ENCODE measurements around the gene CD59.

Gene CD59, protein sequence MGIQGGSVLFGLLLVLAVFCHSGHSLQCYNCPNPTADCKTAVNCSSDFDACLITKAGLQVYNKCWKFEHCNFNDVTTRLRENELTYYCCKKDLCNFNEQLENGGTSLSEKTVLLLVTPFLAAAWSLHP

DNA sequence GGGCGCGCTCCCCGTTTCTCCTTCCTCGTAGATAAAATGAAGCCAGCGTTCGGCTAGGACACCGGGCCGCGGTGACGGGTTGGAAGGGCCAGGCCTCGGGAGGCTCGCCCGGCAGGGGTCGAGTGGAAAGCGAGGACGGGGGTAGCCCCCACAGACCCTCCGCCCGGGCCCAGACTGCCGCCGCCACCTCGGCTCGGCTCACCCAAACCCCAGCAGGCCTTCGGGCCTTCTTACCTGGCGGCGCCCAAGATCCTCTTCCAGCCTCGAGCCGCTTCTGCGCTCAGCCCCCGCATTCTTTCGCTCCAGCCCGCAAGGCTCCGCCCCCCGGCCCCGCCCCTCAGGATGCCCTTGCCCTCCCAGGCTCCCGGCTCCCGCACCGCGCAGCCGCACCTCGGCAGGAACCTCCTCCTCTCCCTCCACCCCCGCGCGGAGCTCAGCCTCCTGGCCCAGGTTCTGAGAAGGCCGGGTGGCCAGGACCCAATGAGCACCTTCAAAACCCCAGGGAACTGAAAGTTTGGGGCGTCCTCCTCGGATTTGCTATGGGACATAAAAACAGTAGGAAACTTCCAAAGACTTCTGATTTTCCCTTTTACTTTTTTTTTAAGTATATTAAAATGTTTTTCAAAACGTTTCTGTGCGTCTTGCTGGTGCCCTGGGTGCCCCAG lies at the start of gene CD59:
Gene CD59, minus strand, starts transcription at position 276 of the 665 bp plus-strand sequence. CDS start 13,978 bp downstream, outside the sequence.
- DNase-seq, result peak; percentile 93 to 96
- TF ChIP-seq GATA1 (IDR thresholded peaks at IDR 0.05; ENCODE audit: low read depth, low read length) (no peak), POLR2A (IDR thresholded peaks at IDR 0.05; ENCODE audit: low read length) (peak; percentile 88)

DNA sequence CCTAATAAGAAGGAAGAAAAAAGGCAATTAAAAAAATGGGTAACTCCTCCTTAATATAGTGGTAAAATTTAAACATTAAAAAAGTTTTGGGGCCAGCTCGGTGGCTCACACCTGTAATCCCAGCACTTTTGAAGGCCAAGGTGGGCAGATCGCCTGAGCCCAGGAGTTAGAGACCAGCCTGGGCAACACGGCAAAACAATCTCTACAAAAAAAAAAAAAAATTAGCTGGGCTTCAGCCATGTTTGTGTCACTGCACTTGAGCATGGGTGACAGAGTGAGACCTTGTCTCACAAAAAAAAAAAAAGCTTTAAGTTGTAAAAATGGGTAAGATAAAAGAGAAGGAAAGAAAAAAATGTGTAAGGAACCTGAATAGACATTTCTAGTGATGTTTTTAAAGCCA lies 49.4 kb upstream of the CD59 start:
- TF ChIP-seq GATA1 (IDR thresholded peaks at IDR 0.05; ENCODE audit: low read depth, low read length), result no peak
- no peak for TF ChIP-seq POLR2A (IDR thresholded peaks at IDR 0.05; ENCODE audit: low read length)
- DNase-seq, result no peak

DNA sequence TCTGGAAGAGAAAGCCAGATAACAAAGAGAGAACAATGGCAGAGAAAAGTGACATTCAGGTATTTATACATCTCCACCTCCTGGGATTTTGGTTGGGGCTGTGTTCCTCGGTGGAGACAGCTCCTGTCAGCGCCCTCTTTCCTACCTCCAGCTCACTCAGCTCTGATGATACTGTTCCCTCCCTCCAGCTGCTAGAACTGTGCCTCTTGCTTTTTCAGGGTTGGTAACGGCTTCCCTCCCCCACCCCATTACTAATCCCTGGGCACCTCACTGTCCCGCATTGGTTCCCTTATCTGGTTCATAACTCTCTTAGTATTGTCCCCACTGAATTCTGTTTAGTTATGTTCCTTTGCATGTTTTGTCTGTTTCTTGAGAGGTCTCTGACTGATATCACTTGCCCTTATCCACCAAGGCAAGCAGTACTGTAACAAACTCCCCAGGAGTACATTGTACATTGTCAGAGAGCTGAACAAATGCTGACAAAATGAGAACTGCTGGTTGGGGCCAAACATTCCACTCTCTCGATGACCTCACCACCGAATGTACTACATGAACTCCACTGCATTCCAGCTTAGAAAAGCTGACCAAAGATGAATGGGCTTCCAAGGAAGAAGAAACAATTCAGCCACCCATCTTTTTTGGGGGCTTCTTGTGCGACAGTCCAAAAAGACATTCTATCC lies 43.8 kb upstream of the CD59 start:
- DNase-seq, result no peak
- no peak for TF ChIP-seq POLR2A (IDR thresholded peaks at IDR 0.05; ENCODE audit: low read length)
- TF ChIP-seq GATA1 (IDR thresholded peaks at IDR 0.05; ENCODE audit: low read depth, low read length), result no peak

DNA sequence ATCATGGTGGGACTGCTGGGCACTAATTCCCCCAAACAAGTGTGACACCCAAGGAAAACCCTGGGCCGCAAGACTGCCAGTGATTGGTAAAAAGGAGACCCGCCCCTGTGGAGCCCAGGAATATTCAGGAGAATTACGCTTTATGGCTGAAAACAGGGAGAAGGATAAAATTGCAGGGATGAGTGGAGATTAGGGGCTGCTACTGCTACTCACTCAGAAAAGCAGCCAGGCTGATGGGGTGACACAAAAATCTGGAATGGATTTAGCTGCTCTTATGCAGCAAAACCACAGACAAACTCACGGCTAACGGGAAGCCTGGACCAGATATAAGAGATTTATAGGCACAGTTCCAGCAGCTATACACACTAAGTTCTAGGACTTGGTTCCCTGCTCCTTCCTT lies 42.5 kb upstream of the CD59 start:
- TF ChIP-seq POLR2A (IDR thresholded peaks at IDR 0.05; ENCODE audit: low read length), result no peak
- TF ChIP-seq GATA1 (IDR thresholded peaks at IDR 0.05; ENCODE audit: low read depth, low read length), result no peak
- peak in 1 of 2 experiments; percentile 33 for DNase-seq

DNA sequence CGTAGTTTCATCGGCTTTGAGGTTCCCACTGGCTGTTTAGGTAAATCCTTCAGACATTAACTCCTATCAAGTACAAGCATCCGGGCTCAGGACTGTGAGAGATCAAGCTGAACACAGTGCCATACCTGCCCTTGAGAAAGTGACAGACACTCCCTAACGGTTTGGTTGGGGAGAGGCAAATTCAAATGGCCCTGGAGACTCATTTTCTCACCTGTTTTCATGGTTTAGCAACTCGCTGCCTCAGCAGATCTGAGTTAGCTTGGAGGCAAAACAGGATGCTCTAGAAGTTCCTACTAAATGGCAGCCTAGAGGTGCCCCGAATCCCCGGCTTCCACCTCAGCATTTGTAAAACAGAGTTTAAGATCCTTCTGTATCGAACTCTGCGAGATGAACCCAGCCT lies 41.7 kb upstream of the CD59 start:
- no peak for DNase-seq
- no peak for TF ChIP-seq GATA1 (IDR thresholded peaks at IDR 0.05; ENCODE audit: low read depth, low read length)

DNA sequence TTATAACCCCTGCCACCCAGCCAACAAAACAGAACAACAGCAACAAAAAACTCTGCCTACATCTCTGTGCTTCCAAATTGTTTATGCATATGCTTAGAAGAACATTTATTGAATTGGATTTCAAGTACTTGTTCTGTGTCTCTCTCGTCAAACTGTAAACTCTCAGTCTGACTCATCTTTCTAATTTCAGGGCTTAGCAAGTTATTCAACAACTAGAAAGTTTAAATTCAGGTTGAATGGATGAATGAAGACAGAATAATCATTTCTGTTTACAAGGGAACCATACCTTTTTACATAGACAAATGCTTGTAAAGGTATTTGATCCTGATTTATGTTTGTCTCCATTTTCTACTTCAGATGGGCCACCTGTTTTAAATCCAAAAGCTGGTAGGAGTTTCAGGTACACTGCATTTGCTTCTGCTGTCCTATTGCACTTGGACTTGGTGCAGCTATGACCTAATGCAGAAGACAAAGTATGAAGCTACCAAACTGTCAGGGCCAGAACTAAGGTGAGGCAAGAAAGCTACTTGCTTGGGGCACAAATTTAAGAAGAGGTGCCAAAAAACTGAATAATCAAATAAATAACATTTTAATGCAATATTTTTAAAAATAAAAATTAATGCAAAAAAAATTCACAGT lies 39.7 kb upstream of the CD59 start:
- DNase-seq, result no peak
- TF ChIP-seq POLR2A (IDR thresholded peaks at IDR 0.05; ENCODE audit: low read length) (no peak), GATA1 (IDR thresholded peaks at IDR 0.05; ENCODE audit: low read depth, low read length) (no peak)

DNA sequence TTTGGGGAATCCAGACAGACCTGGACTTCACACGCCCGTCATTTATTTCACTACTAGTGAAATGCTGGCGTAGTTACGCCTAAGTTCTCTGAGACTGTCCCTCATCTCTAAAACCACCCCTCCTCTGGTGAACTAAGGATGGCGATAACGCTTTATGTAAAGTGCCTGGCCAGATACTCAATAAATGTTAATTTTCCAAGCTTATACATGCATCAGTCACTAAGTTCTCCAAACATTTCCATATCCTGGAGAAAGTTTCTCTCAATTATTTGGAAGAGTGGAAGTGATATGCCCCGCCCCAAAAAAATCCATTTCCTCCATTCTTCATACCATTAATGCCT lies 39.2 kb upstream of the CD59 start:
- DNase-seq, result no peak
- no peak for TF ChIP-seq POLR2A (IDR thresholded peaks at IDR 0.05; ENCODE audit: low read length)
- TF ChIP-seq GATA1 (IDR thresholded peaks at IDR 0.05; ENCODE audit: low read depth, low read length), result no peak

GRCh38 chr11:33774736-33775466 lies 38.7 kb upstream of the CD59 start:
- peak in 1 of 2 experiments; percentile 58 for DNase-seq
- TF ChIP-seq GATA1 (IDR thresholded peaks at IDR 0.05; ENCODE audit: low read depth, low read length) (no peak), POLR2A (IDR thresholded peaks at IDR 0.05; ENCODE audit: low read length) (no peak)

- TF ChIP-seq GATA1 (IDR thresholded peaks at IDR 0.05; ENCODE audit: low read depth, low read length), result no peak
- TF ChIP-seq POLR2A (IDR thresholded peaks at IDR 0.05; ENCODE audit: low read length), result no peak
- DNase-seq, result peak; percentile 86 to 91
Observed at GRCh38 chr11:33773987-33774735, 37.9 kb upstream of the CD59 start, which contains the start of gene FBXO3. TSS of gene FBXO3 (minus strand) at chr11:33774520. CDS start at chr11:33774497, 23 bp downstream.

GRCh38 chr11:33773404-33773986 lies 37.3 kb upstream of the CD59 start:
- TF ChIP-seq GATA1 (IDR thresholded peaks at IDR 0.05; ENCODE audit: low read depth, low read length), result no peak
- no peak for TF ChIP-seq POLR2A (IDR thresholded peaks at IDR 0.05; ENCODE audit: low read length)
- DNase-seq, result peak; percentile 52 to 63

DNA sequence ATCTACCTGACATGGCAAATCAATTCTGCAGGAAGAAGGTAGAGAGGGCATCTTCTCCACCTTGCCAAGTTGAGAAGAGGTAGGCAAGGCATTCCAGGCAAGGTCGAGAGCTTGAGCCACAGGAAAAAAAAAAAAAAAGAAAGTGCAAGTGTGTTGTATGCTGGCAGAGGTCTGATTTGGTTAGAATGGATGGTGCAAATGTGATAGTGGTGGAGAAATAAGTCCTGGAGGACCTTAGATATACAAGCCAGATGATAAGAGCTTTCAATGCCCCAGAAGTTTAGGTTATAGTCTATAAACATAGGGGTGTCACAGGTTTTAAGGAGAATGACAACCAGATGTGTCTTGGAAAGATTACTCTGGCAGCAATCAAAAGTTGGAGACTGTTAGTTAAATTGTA lies 36.6 kb upstream of the CD59 start:
- TF ChIP-seq GATA1 (IDR thresholded peaks at IDR 0.05; ENCODE audit: low read depth, low read length) (no peak), POLR2A (IDR thresholded peaks at IDR 0.05; ENCODE audit: low read length) (peak; percentile 25)

GRCh38 chr11:33772300-33772699 lies 36.1 kb upstream of the CD59 start:
- peak in 1 of 2 experiments; percentile 36 for DNase-seq
- TF ChIP-seq POLR2A (IDR thresholded peaks at IDR 0.05; ENCODE audit: low read length) (no peak), GATA1 (IDR thresholded peaks at IDR 0.05; ENCODE audit: low read depth, low read length) (no peak)

More for the DNA sequence above, 36.6 kb upstream of the CD59 start:
- DNase-seq, result peak; percentile 54 to 84

DNA sequence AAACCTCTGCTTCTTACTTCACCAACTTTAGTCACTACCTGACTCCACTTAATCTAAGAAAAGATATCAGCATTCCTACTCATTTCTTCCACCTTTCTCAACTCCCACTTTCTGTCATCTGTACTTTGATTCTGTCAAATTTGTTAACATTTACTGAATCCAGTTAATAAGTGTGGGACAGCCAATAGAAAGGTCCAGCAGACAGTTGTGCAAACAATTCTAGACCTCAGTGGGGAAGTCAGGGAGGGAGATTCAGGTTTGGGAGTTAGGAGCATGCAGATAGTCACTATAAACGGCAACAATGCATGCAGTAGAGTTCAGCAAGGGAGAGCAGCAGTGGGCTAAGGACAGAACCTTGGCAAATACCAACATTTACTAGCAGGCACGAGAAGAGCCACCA lies 34.0 kb upstream of the CD59 start:
- no peak for TF ChIP-seq GATA1 (IDR thresholded peaks at IDR 0.05; ENCODE audit: low read depth, low read length)
- DNase-seq, result no peak

Data from erythroblast (primary cell).